H1 (cell line): ENCODE measurements around the gene ZBTB11. TPM values are rescaled to one million over a fixed set of nuclear protein-coding genes. Genes with fewer than 3 reads are reported as not detected.
"Not testable (repeated sequence)": the region's sequence is repeated elsewhere in the genome, so short reads cannot be mapped to it uniquely, and the experiment has no call there.

Experiments
- CTCF ChIA-PET: fragments of 300-600 bp; sonication (Branson Sonifier 250); formaldehyde crosslinking; loops from one replicate; lab custom pipeline; 2021; ENCODE audit not compliant: partially characterized antibody; lab: Charles Lee
- POLR2A ChIA-PET: fragments of 300-600 bp; sonication (Branson Sonifier 250); formaldehyde crosslinking; loops from one replicate; lab custom pipeline; 2021; ENCODE audit warnings: inconsistent platforms; ENCODE audit not compliant: partially characterized antibody; lab: Charles Lee
- DNase-seq, 2 experiments: peaks; one replicate each; pipeline versions ENCODE4 v3.0.0 to v3.0.0-alpha.2; 2010 to 2022; ENCODE audit warnings: low spot score in 2 of 2, low read depth in 1 of 2, mixed read lengths in 1 of 2
- FAIRE-seq: peaks from 2 replicates; lab custom pipeline; 2011; peaks lifted over from hg19 to GRCh38; lab: Jason Lieb, UNC
- H2AFZ ChIP-seq: 2 replicates; pipeline ENCODE4 v1.8.1; 2012; ENCODE audit warnings: low read length, inconsistent platforms
- H2AK5ac ChIP-seq: 2 replicates; pipeline ENCODE4 v1.6.1; 2013; ENCODE audit warnings: low read depth, low read length
- H2BK120ac ChIP-seq: replicated peaks from 2 replicates; pipeline ENCODE3; 2013; ENCODE audit warnings: low read depth, low read length, inconsistent platforms
- H2BK12ac ChIP-seq: 2 replicates; pipeline ENCODE4 v1.6.1; 2013; ENCODE audit warnings: low read depth, low read length
- H2BK15ac ChIP-seq: 2 replicates; pipeline ENCODE4 v1.6.1; 2013; ENCODE audit warnings: low read length
- H2BK20ac ChIP-seq: 2 replicates; pipeline ENCODE4 v1.6.1; 2013; ENCODE audit warnings: low read length
- H2BK5ac ChIP-seq: 2 replicates; pipeline ENCODE4 v1.6.1; 2013; ENCODE audit warnings: low read depth, low read length
- H3K14ac ChIP-seq: 2 replicates; pipeline ENCODE4 v1.6.1; 2013; ENCODE audit warnings: inconsistent platforms; ENCODE audit not compliant: insufficient read length
- H3K18ac ChIP-seq: 2 replicates; pipeline ENCODE4 v1.6.1; 2013; ENCODE audit warnings: low read length; ENCODE audit errors: extremely low read depth
- H3K23ac ChIP-seq: 2 replicates; pipeline ENCODE4 v1.6.1; 2013; ENCODE audit warnings: inconsistent platforms; ENCODE audit not compliant: insufficient read length
- H3K23me2 ChIP-seq: 2 replicates; pipeline ENCODE4 v1.6.1; 2013; ENCODE audit warnings: low read depth, low read length
- H3K27ac ChIP-seq: 2 replicates; pipeline ENCODE4 v1.6.1; 2011; ENCODE audit warnings: low read depth, low read length, inconsistent platforms
- H3K27me3 ChIP-seq, 4 experiments: replicated peaks in 1 of 4; 1 replicate in 1 of 4; 2 replicates in 3 of 4; pipeline versions ENCODE4 v1.6.1 to v1.8.1; 2011 to 2013; ENCODE audit warnings: low read length in 3 of 4, mild to moderate bottlenecking in 3 of 4, inconsistent platforms in 2 of 4, mixed read lengths in 2 of 4, moderate library complexity in 1 of 4; ENCODE audit not compliant: control insufficient read depth in 3 of 4, insufficient read depth in 3 of 4; ENCODE audit errors: extremely low read depth in 1 of 4
- H3K36me3 ChIP-seq, 4 experiments: 2 replicates each; pipeline versions ENCODE4 v1.6.1 to v1.8.1; 2011 to 2013; ENCODE audit warnings: mild to moderate bottlenecking in 4 of 4, low read length in 3 of 4, moderate library complexity in 2 of 4, control low read depth in 1 of 4, inconsistent platforms in 1 of 4; ENCODE audit not compliant: insufficient read depth in 4 of 4, control insufficient read depth in 2 of 4
- H3K4ac ChIP-seq: replicated peaks from 2 replicates; pipeline ENCODE3; 2013; ENCODE audit warnings: low read length, low read depth, mixed read lengths, inconsistent platforms; ENCODE audit not compliant: insufficient read length
- H3K4me1 ChIP-seq, 4 experiments: replicated peaks in 1 of 4; 1 replicate in 1 of 4; 2 replicates in 3 of 4; pipeline versions ENCODE4 v1.6.1 to v1.8.1; 2011 to 2013; ENCODE audit warnings: low read length in 3 of 4, inconsistent platforms in 2 of 4, mixed read lengths in 1 of 4; ENCODE audit not compliant: insufficient read depth in 4 of 4, control insufficient read depth in 3 of 4
- H3K4me2 ChIP-seq, 2 experiments: 2 replicates each; pipeline versions ENCODE4 v1.6.1 to v1.8.1; 2011 to 2013; ENCODE audit warnings: low read depth in 2 of 2, low read length in 2 of 2, control low read depth in 1 of 2, inconsistent platforms in 1 of 2, mild to moderate bottlenecking in 1 of 2; ENCODE audit not compliant: insufficient read depth in 1 of 2
- H3K4me3 ChIP-seq, 4 experiments: fragments of 200-600, 300-600 bp in 1 of 4; sonication (generic), shearing (Covaris generic), sonication (Bioruptor Twin) in 1 of 4; 2 replicates each; pipeline versions ENCODE4 v1.5.1 to v1.8.1; 2011 to 2016; ENCODE audit warnings: low read length in 4 of 4, low read depth in 3 of 4, control low read depth in 2 of 4, inconsistent platforms in 2 of 4, mild to moderate bottlenecking in 2 of 4, mixed read lengths in 1 of 4, moderate library complexity in 1 of 4; ENCODE audit not compliant: insufficient read depth in 2 of 4; ENCODE audit errors: extremely low read depth in 1 of 4
- H3K56ac ChIP-seq: replicated peaks from 2 replicates; pipeline ENCODE3; 2013; ENCODE audit warnings: low read depth, mild to moderate bottlenecking, mixed read lengths, low read length, inconsistent platforms; ENCODE audit not compliant: insufficient read length
- H3K79me1 ChIP-seq: 2 replicates; pipeline ENCODE4 v1.6.1; 2013; ENCODE audit warnings: low read depth, low read length, control low read depth
- H3K79me2 ChIP-seq, 2 experiments: 2 replicates each; pipeline versions ENCODE4 v1.6.1 to v1.8.1; 2012 to 2013; ENCODE audit warnings: low read length in 2 of 2, mild to moderate bottlenecking in 2 of 2, inconsistent platforms in 1 of 2; ENCODE audit not compliant: insufficient read depth in 2 of 2, control insufficient read depth in 1 of 2
- H3K9ac ChIP-seq, 4 experiments: replicated peaks in 1 of 4; 1 replicate in 1 of 4; 2 replicates in 3 of 4; pipeline versions ENCODE4 v1.6.1 to v1.8.1; 2011 to 2013; ENCODE audit warnings: low read depth in 3 of 4, low read length in 3 of 4, control low read depth in 2 of 4, mild to moderate bottlenecking in 2 of 4, moderate library complexity in 2 of 4, inconsistent platforms in 1 of 4; ENCODE audit errors: extremely low read depth in 1 of 4
- H3K9me3 ChIP-seq, 2 experiments: 2 replicates each; pipeline versions ENCODE4 v1.6.1 to v1.8.1; 2012 to 2013; ENCODE audit warnings: mild to moderate bottlenecking in 2 of 2, moderate library complexity in 2 of 2, control low read depth in 1 of 2, inconsistent platforms in 1 of 2, low read depth in 1 of 2, low read length in 1 of 2, mixed read lengths in 1 of 2; ENCODE audit not compliant: insufficient read depth in 2 of 2
- H4K20me1 ChIP-seq, 2 experiments: replicated peaks in 1 of 2; 2 replicates each; pipeline versions ENCODE3 to v1.8.1; 2011 to 2013; ENCODE audit warnings: inconsistent platforms in 2 of 2, low read length in 2 of 2, mild to moderate bottlenecking in 1 of 2; ENCODE audit not compliant: insufficient read depth in 2 of 2, control insufficient read depth in 1 of 2
- H4K5ac ChIP-seq: 2 replicates; pipeline ENCODE4 v1.6.1; 2013; ENCODE audit warnings: low read length, low read depth, mixed read lengths, inconsistent platforms; ENCODE audit not compliant: insufficient read length
- H4K8ac ChIP-seq: 2 replicates; pipeline ENCODE4 v1.8.0; 2013; ENCODE audit warnings: mild to moderate bottlenecking, moderate library complexity, low read length, inconsistent platforms; ENCODE audit not compliant: insufficient read depth; ENCODE audit errors: extremely low read depth
- H4K91ac ChIP-seq: replicated peaks from 2 replicates; pipeline ENCODE3; 2013; ENCODE audit warnings: low read length, mixed read lengths, inconsistent platforms; ENCODE audit not compliant: insufficient read length
- WGBS, 2 experiments: shearing (Covaris generic) in 1 of 2; methylation state at CpG; one replicate each; pipeline versions ENCODE4 v1.1.6 to v1.1.7; 2013 to 2015; ENCODE audit warnings: low lambda C conversion rate in 2 of 2, mixed read lengths in 2 of 2, inconsistent platforms in 1 of 2, low coverage in 1 of 2, missing lambda C conversion rate in 1 of 2; ENCODE audit not compliant: insufficient replicate concordance in 2 of 2, insufficient coverage in 1 of 2, insufficient read length in 1 of 2; ENCODE audit errors: extremely low coverage in 1 of 2, missing lambda C conversion rate in 1 of 2; 5-methylcytosine and 5-hydroxymethylcytosine counted together
- polyA plus RNA-seq, 7 experiments: library from polyadenylated mRNA; depleted of rRNA in 3 of 7; stranded (reverse) in 5 of 7; unstranded in 2 of 7; fragments of >200 nt in 5 of 7; fragments of 200-250 nt in 2 of 7; gene quantifications; 1 replicate in 5 of 7; 2 replicates in 1 of 7; 4 replicates in 1 of 7; pipeline versions ENCODE4 v1.2.1 to v1.2.3, GENCODE V29; 2011 to 2013; ENCODE audit warnings: missing spikeins in 2 of 7, mixed read lengths in 2 of 7
- total RNA-seq: library from RNA; stranded (reverse); fragmentation: NEBNext Ultra II Directional; extraction: Animal tissue kit (Norgen Biotek cat#: 25700); gene quantifications from 2 replicates; pipeline ENCODE4 v1.2.1, GENCODE V29; 2021

The ZBTB11 gene
- total and polyA plus RNA-seq, 2 of the 8 experiments (the other 6 are each of a cell fraction or from before 2014, with no cell fraction given), result 3.0 to 14.0 TPM

- not testable (repeated sequence) for H3K23ac ChIP-seq, H3K4me2 ChIP-seq, H4K91ac ChIP-seq, H3K36me3 ChIP-seq, H3K27me3 ChIP-seq, H3K14ac ChIP-seq, H3K79me2 ChIP-seq, H2BK12ac ChIP-seq, FAIRE-seq, H2BK15ac ChIP-seq, H3K4me1 ChIP-seq, H2BK120ac ChIP-seq, H3K79me1 ChIP-seq, H3K4me3 ChIP-seq, H3K9me3 ChIP-seq, H4K20me1 ChIP-seq, H3K56ac ChIP-seq, H3K23me2 ChIP-seq, H2BK20ac ChIP-seq, H2AK5ac ChIP-seq, DNase-seq, H4K8ac ChIP-seq, H2BK5ac ChIP-seq, H3K27ac ChIP-seq, H3K18ac ChIP-seq, H4K5ac ChIP-seq, H3K9ac ChIP-seq, H3K4ac ChIP-seq, H2AFZ ChIP-seq
- CTCF ChIA-PET, result interaction anchor here (0.6 to 1.6 kb wide), 4 partner anchors 14 to 333 kb away, joined by 3 to 5 read pairs (median 3); no protein-coding TSS in a partner anchor
- POLR2A ChIA-PET, result interaction anchor here (1.8 kb wide), 1 partner anchor 11 kb away, joined by 5 read pairs; no protein-coding TSS in a partner anchor
- 77% methylated on average over 2 of the region's 2 CpGs; no CpG with 5 or more reads in 1 of the 2 experiments for WGBS, 2 experiments
These were observed 27.7 kb upstream of the ZBTB11 start for GRCh38 chr3:101704639-101705038.
